Upper lobe of right lung (tissue), 1 donor: ENCODE data around the gene HSPB9. TPM values are rescaled to one million over a fixed set of nuclear protein-coding genes. Genes with fewer than 3 reads are reported as not detected.

ENCODE experiments used
- ATAC-seq: fragments of 200-7000 bp; cut with Tn5 transposase; one replicate; pipeline ENCODE4 v1.9.1; 2020; ENCODE audit warnings: mild to moderate bottlenecking, moderate library complexity
- DNase-seq: peaks from one replicate; pipeline ENCODE4 v3.0.0-alpha.2; 2020
- H3K27ac ChIP-seq: fragments of 200-600 bp; one replicate; pipeline ENCODE4 v1.8.0; 2022
- H3K27me3 ChIP-seq: fragments of 200-600 bp; one replicate; pipeline ENCODE4 v1.8.0; 2022; ENCODE audit warnings: mild to moderate bottlenecking
- H3K36me3 ChIP-seq: fragments of 200-600 bp; one replicate; pipeline ENCODE4 v1.8.0; 2022
- H3K4me1 ChIP-seq: fragments of 200-600 bp; one replicate; pipeline ENCODE4 v1.8.0; 2022
- H3K4me3 ChIP-seq: fragments of 200-600 bp; one replicate; pipeline ENCODE4 v1.8.0; 2022; ENCODE audit warnings: mild to moderate bottlenecking
- H3K9me3 ChIP-seq: fragments of 200-600 bp; one replicate; pipeline ENCODE4 v1.8.0; 2022
- CTCF ChIP-seq: fragments of 200-600 bp; IDR thresholded peaks from one replicate; pipeline ENCODE4 v1.8.0; 2022; ENCODE audit warnings: antibody characterized with exemption
- intact Hi-C: fragments of 100-400 bp; cut with DNase I; formaldehyde crosslinking; loops from one replicate; pipeline ENCODE4 v1.11.0; 2022
- total RNA-seq: library from RNA; stranded (reverse); fragmentation: NEBNext Ultra II Directional; extraction: Animal tissue kit (Norgen Biotek cat#: 25700); gene quantifications from one replicate; pipeline ENCODE4 v1.2.1, GENCODE V29; 2021
- donor health status: DM: no; HTN: yes; CAD: no; lungs with severe emphysema.

HSPB9 gene
- total RNA-seq, 1 donor from 2014 or later, result not detected

GRCh38 chr17:42166196-42166763, 43.7 kb downstream of the HSPB9 start:
- no peaks in the 10 kb centered on the region for H3K4me1 ChIP-seq
- DNase-seq (no peak), ATAC-seq (no peak)
- H3K27me3 ChIP-seq, result no peaks in the 10 kb centered on the region
- no peak overlapping the region for H3K4me3 ChIP-seq
- H3K27ac ChIP-seq, result no peak overlapping the region
- TF ChIP-seq CTCF, result no peak
- intact Hi-C loops, result no loop called here
- no peaks in the 10 kb centered on the region for H3K36me3 ChIP-seq
- no peaks in the 10 kb centered on the region for H3K9me3 ChIP-seq

GRCh38 chr17:42167807-42168206, 45.2 kb downstream of the HSPB9 start:
- H3K36me3 ChIP-seq, result no peaks in the 10 kb centered on the region

GRCh38 chr17:42169351-42169750, 46.7 kb downstream of the HSPB9 start:
- no peak for DNase-seq
- H3K27ac ChIP-seq, result no peak overlapping the region

More at GRCh38 chr17:42167807-42168206, 45.2 kb downstream of the HSPB9 start:
- Histone ChIP-seq H3K4me1 (no peaks in the 10 kb centered on the region), H3K27ac (no peak overlapping the region), H3K4me3 (no peak overlapping the region), H3K27me3 (no peaks in the 10 kb centered on the region), H3K9me3 (no peaks in the 10 kb centered on the region)
- no peak for DNase-seq
- no peak for TF ChIP-seq CTCF
- intact Hi-C loops, result no loop called here
- peak; percentile 49 for ATAC-seq

GRCh38 chr17:42171831-42172230, 49.2 kb downstream of the HSPB9 start:
- Histone ChIP-seq H3K4me1 (no peaks in the 10 kb centered on the region), H3K9me3 (no peaks in the 10 kb centered on the region), H3K4me3 (no peak overlapping the region), H3K36me3 (no peaks in the 10 kb centered on the region), H3K27ac (no peak overlapping the region), H3K27me3 (no peaks in the 10 kb centered on the region)
- DNase-seq (no peak), ATAC-seq (peak; percentile 21)
- no peak for TF ChIP-seq CTCF
- intact Hi-C loops, result no loop called here

More at GRCh38 chr17:42169351-42169750, 46.7 kb downstream of the HSPB9 start:
- intact Hi-C loops, result no loop called here
- no peak for ATAC-seq
- no peaks in the 10 kb centered on the region for H3K36me3 ChIP-seq
- no peaks in the 10 kb centered on the region for H3K27me3 ChIP-seq
- no peak for TF ChIP-seq CTCF
- H3K4me3 ChIP-seq, result no peak overlapping the region
- H3K9me3 ChIP-seq, result no peaks in the 10 kb centered on the region
- H3K4me1 ChIP-seq, result no peaks in the 10 kb centered on the region

Other genes starting within 250 kb of the HSPB9 start
- 112 TPM for gene ACLY, start 203.9 kb upstream of the HSPB9 start, total RNA-seq
- gene ODAD4, start 192.2 kb upstream of the HSPB9 start, total RNA-seq, result 1.0 TPM
- gene CNP, start 156.0 kb upstream of the HSPB9 start, total RNA-seq, result 51.1 TPM
- gene DNAJC7, start 105.4 kb upstream of the HSPB9 start, total RNA-seq, result 75.9 TPM
- gene NKIRAS2, start 102.7 kb upstream of the HSPB9 start, total RNA-seq, result 28.8 TPM
- 0.72 TPM for gene C17orf113, start 72.2 kb upstream of the HSPB9 start, total RNA-seq
- gene ZNF385C, start 24.3 kb upstream of the HSPB9 start, total RNA-seq, result 0.78 TPM
- gene DHX58, start 10.1 kb upstream of the HSPB9 start, total RNA-seq, result 27.5 TPM
- gene KAT2A, start 1.4 kb upstream of the HSPB9 start, total RNA-seq, result 45.3 TPM
- gene RAB5C, start 32.2 kb downstream of the HSPB9 start, total RNA-seq, result 154 TPM
- 0.26 TPM for gene KCNH4, start 58.3 kb downstream of the HSPB9 start, total RNA-seq
- gene HCRT, start 62.6 kb downstream of the HSPB9 start, total RNA-seq, result not detected
- 30.9 TPM for gene GHDC, start 71.7 kb downstream of the HSPB9 start, total RNA-seq
- 71.0 TPM for gene STAT5B, start 153.6 kb downstream of the HSPB9 start, total RNA-seq
- gene STAT5A, start 165.7 kb downstream of the HSPB9 start, total RNA-seq, result 42.0 TPM